Measurements from ENCODE around the gene TMEM80.
A peak's percentile ranks its signal among the peaks of the same experiment; 100 is the strongest.
"Not testable (repeated sequence)": the region's sequence is repeated elsewhere in the genome, so short reads cannot be mapped to it uniquely, and the experiment has no call there.

The TMEM80 gene

GRCh38 chr11:695538-696248 is at the start of gene TMEM80:
TSS of gene TMEM80 (plus strand) at chr11:695816. CDS start at chr11:695828, 12 bp downstream.
- DNase-seq = peak; percentile 90 to 97

GRCh38 chr11:646214-646613 is 49.4 kb upstream of the TMEM80 start:
- no peak for DNase-seq

GRCh38 chr11:647672-648158 is 47.9 kb upstream of the TMEM80 start:
- not testable (repeated sequence) for DNase-seq

- DNase-seq = no peak
Observed at GRCh38 chr11:650482-650881, 45.1 kb upstream of the TMEM80 start.

GRCh38 chr11:653136-653535 is 42.5 kb upstream of the TMEM80 start:
- DNase-seq = not testable (repeated sequence)

- no peak for DNase-seq
Observed at GRCh38 chr11:653837-654236, 41.8 kb upstream of the TMEM80 start.

GRCh38 chr11:654444-654843 is 41.2 kb upstream of the TMEM80 start:
- not testable (repeated sequence) for DNase-seq

- DNase-seq = no peak
Observed at GRCh38 chr11:655036-655726, 40.4 kb upstream of the TMEM80 start.

- DNase-seq = no peak
Observed at GRCh38 chr11:656426-656825, 39.2 kb upstream of the TMEM80 start.

- DNase-seq = no peak
Observed at GRCh38 chr11:656866-657265, 38.8 kb upstream of the TMEM80 start.

GRCh38 chr11:657691-658126 is 37.9 kb upstream of the TMEM80 start:
- no peak for DNase-seq

- no peak for DNase-seq
Observed at GRCh38 chr11:659532-660085, 36.0 kb upstream of the TMEM80 start.

- DNase-seq = no peak
Observed at GRCh38 chr11:660281-660680, 35.3 kb upstream of the TMEM80 start.

GRCh38 chr11:660681-661444 is 34.8 kb upstream of the TMEM80 start:
- DNase-seq = no peak

GRCh38 chr11:662689-663274 is 32.8 kb upstream of the TMEM80 start:
- DNase-seq = peak; percentile 13 to 36

GRCh38 chr11:665062-665703 is 30.4 kb upstream of the TMEM80 start:
- no peak for DNase-seq

GRCh38 chr11:665704-666281 is 29.8 kb upstream of the TMEM80 start:
- no peak for DNase-seq

GRCh38 chr11:673866-674265 is 21.8 kb upstream of the TMEM80 start:
- no peak for DNase-seq

GRCh38 chr11:674406-674805 is 21.2 kb upstream of the TMEM80 start:
- DNase-seq = no peak

GRCh38 chr11:678297-678696 is 17.3 kb upstream of the TMEM80 start:
- no peak for DNase-seq

GRCh38 chr11:679271-680207 is 16.1 kb upstream of the TMEM80 start:
- DNase-seq = no peak
